Measurements from ENCODE around the gene KCNN4. TPM values are rescaled to one million over a fixed set of nuclear protein-coding genes. Genes with fewer than 3 reads are reported as not detected.

KCNN4 gene
- total RNA-seq, 2 experiments from 2014 or later: 31.3 to 40.0 TPM

- peak overlapping the region; percentile 98 for H3K27ac ChIP-seq (ENCODE audit: low read depth, low read length, poor library complexity, severe bottlenecking)
- H4K20me1 ChIP-seq (ENCODE audit: insufficient read depth, low read length): no peaks in the 10 kb centered on the region
- no peaks in the 10 kb centered on the region for H3K9me2 ChIP-seq (ENCODE audit: insufficient read depth, low read length)
- POLR2A ChIA-PET: interaction anchor here (1.6 kb wide), 1 partner anchor 29 kb away, joined by 4 read pairs; the partner anchor contains the start of gene SMG9
- BruUV-seq (replicated peaks): no TSS peak
- intact Hi-C loops (cut with micrococcal nuclease; ENCODE audit: unreplicated experiment): loop anchor here (1.0 to 2.0 kb wide), 2 partner anchors 18 to 188 kb away; partner anchors contain the start of genes IRGQ and ZNF576
- H2AFZ ChIP-seq (ENCODE audit: low read length): peak overlapping the region; percentile 68
- no peaks in the 10 kb centered on the region for H3K36me3 ChIP-seq (ENCODE audit: insufficient read depth, low read length)
- no peaks in the 10 kb centered on the region for H3K9me3 ChIP-seq (ENCODE audit: low read length)
- peak overlapping the region; percentile 56 for H3K4me3 ChIP-seq (ENCODE audit: low read depth, low read length, poor library complexity, severe bottlenecking)
- peaks cover 52% of the 10 kb centered on the region for H3K4me1 ChIP-seq (ENCODE audit: insufficient read depth, low read length, poor library complexity, severe bottlenecking)
- TF ChIP-seq EZH2phosphoT487 (IDR thresholded peaks at IDR 0.05; ENCODE audit: borderline replicate concordance, low read depth, low read length) (no peak), CTCF (conservative IDR thresholded peaks at IDR 0.05; ENCODE audit: low read length) (no peak)
- H3K79me2 ChIP-seq (ENCODE audit: insufficient read depth, low read depth, low read length): peaks cover 14% of the 10 kb centered on the region
- peak; percentile 89 for DNase-seq (ENCODE audit: low spot score)
- CTCF ChIA-PET (ENCODE audit: unreplicated experiment): interaction anchor here (0.6 kb wide), 1 partner anchor 46 kb away, joined by 5 read pairs; no protein-coding TSS in a partner anchor
- peak overlapping the region; percentile 77 for H3K4me2 ChIP-seq (ENCODE audit: low read length)
Observed at GRCh38 chr19:43784241-43784980, 3.6 kb upstream of the KCNN4 start.

- H3K36me3 ChIP-seq (ENCODE audit: insufficient read depth, low read length): no peaks in the 10 kb centered on the region
- intact Hi-C loops (cut with micrococcal nuclease; ENCODE audit: unreplicated experiment): loop anchor here (1.0 to 2.0 kb wide), 2 partner anchors 17 to 187 kb away; partner anchors contain the start of genes IRGQ and ZNF576
- DNase-seq (ENCODE audit: low spot score): no peak
- BruUV-seq (replicated peaks): no TSS peak
- H3K9me2 ChIP-seq (ENCODE audit: insufficient read depth, low read length): no peaks in the 10 kb centered on the region
- no peaks in the 10 kb centered on the region for H4K20me1 ChIP-seq (ENCODE audit: insufficient read depth, low read length)
- no peaks in the 10 kb centered on the region for H3K9me3 ChIP-seq (ENCODE audit: low read length)
- no peak for TF ChIP-seq CTCF (conservative IDR thresholded peaks at IDR 0.05; ENCODE audit: low read length)
- TF ChIP-seq EZH2phosphoT487 (IDR thresholded peaks at IDR 0.05; ENCODE audit: borderline replicate concordance, low read depth, low read length): no peak
- CTCF ChIA-PET (ENCODE audit: unreplicated experiment): no interaction called here
- peak overlapping the region; percentile 98 for H3K27ac ChIP-seq (ENCODE audit: low read depth, low read length, poor library complexity, severe bottlenecking)
- POLR2A ChIA-PET: interaction anchor here (1.6 kb wide), 1 partner anchor 28 kb away, joined by 4 read pairs; the partner anchor contains the start of gene SMG9
- peaks cover 21% of the 10 kb centered on the region for H3K79me2 ChIP-seq (ENCODE audit: insufficient read depth, low read depth, low read length)
- H3K4me2 ChIP-seq (ENCODE audit: low read length): peak overlapping the region; percentile 77
- H3K4me3 ChIP-seq (ENCODE audit: low read depth, low read length, poor library complexity, severe bottlenecking): peak overlapping the region; percentile 26
- H3K4me1 ChIP-seq (ENCODE audit: insufficient read depth, low read length, poor library complexity, severe bottlenecking): peaks cover 59% of the 10 kb centered on the region
- H2AFZ ChIP-seq (ENCODE audit: low read length): peak overlapping the region; percentile 68
Observed at GRCh38 chr19:43783636-43784035, 2.9 kb upstream of the KCNN4 start.
